ENCODE data around the gene CAPRIN2. TPM values are rescaled to one million over a fixed set of nuclear protein-coding genes. Genes with fewer than 3 reads are reported as not detected.

Gene CAPRIN2
- total and polyA plus RNA-seq, 2 of the 4 experiments (the other 2 are of a cell fraction): 18.9 to 23.8 TPM

DNA sequence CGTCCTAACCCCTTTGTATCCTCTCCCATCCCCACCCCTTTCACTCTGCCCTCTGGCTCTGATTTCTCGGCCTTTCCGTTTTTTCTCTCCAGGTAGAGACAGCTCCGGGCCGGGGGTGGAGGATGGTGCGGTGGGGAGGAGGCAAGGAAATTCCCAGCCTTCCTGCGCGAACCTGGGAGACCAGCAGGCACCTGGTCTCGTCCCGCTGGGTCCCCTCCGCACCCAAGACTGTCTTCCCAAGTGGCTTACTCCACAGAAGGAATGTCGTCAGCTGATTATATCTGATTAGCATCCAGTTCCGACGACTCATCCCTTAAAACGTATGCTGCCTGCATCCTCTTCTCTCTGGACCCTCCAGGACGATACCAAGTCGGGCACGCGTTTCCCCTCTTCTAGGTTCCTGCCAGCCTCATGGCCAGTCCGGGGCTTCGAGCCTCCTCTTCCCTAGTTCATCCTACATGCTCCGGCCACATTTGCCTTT lies 42.2 kb upstream of the CAPRIN2 start:
- no peaks in the 10 kb centered on the region for H3K27me3 ChIP-seq (ENCODE audit: control insufficient read depth, insufficient read depth, low read length)
- H3K4me2 ChIP-seq (ENCODE audit: low read depth, low read length): peak overlapping the region; percentile 88
- CTCF ChIA-PET: interaction anchor here (1.3 kb wide), 1 partner anchor 30 kb away, joined by 3 read pairs; no protein-coding TSS in a partner anchor
- no TSS peak for BruUV-seq (replicated peaks)
- peaks cover 0 to 10% of the 10 kb centered on the region in 2 experiments; a peak in 2 of 4 replicates for H3K79me1 ChIP-seq (ENCODE audit: low read depth in 1 of 2, low read length in 2 of 2)
- POLR2A ChIA-PET (ENCODE audit: unreplicated experiment): interaction anchor here (1.0 kb wide), 1 partner anchor 43 kb away, joined by 3 read pairs; no protein-coding TSS in a partner anchor
- peak overlapping the region; percentile 91 for H3K14ac ChIP-seq (replicated peaks; ENCODE audit: low read depth, low read length)
- peak overlapping the region; percentile 93 for H3K27ac ChIP-seq (ENCODE audit: insufficient read depth, low read length)
- peak overlapping the region; percentile 68 for H3K23ac ChIP-seq (ENCODE audit: low read depth, low read length)
- peak overlapping the region; percentile 47 for H3K18ac ChIP-seq (ENCODE audit: low read depth, low read length)
- intact Hi-C loops (cut with micrococcal nuclease) (loop anchor here (1.0 to 2.0 kb wide), 4 partner anchors 25 to 102 kb away; partner anchors contain the start of genes CAPRIN2 and IPO8), in situ Hi-C loops (cut with MboI; ENCODE audit: low sequenced_read_pairs) (no loop called here), dilution Hi-C loops (cut with HindIII; ENCODE audit: low sequenced_read_pairs, unreplicated experiment) (no loop called here)
- H2AFZ ChIP-seq (replicated peaks; ENCODE audit: low read length, poor library complexity): peak overlapping the region; percentile 95
- peak overlapping the region; percentile 39 for H2BK20ac ChIP-seq (ENCODE audit: low read depth, low read length)
- peak overlapping the region; percentile 61 for H3K4me3 ChIP-seq (ENCODE audit: insufficient read depth, low read depth, low read length)
- peak overlapping the region; percentile 76 for H2BK120ac ChIP-seq (ENCODE audit: low read depth, low read length)
- peak overlapping the region; percentile 72 for H4K5ac ChIP-seq (ENCODE audit: low read depth, low read length)
- H4K20me1 ChIP-seq (ENCODE audit: insufficient read depth, low read length): no peaks in the 10 kb centered on the region
- H3K9me1 ChIP-seq (ENCODE audit: insufficient read depth, low read length): no peaks in the 10 kb centered on the region
- 10% methylated on average over 4 of the region's 22 CpGs; no CpG with 5 or more reads in 1 of the 2 experiments for WGBS, 2 experiments (ENCODE audit: extremely low coverage in 2 of 2, insufficient read length in 1 of 2)
- H3K4ac ChIP-seq (ENCODE audit: low read depth, low read length): peak overlapping the region; percentile 96
- H4K91ac ChIP-seq (ENCODE audit: insufficient read depth, low read depth, low read length): peak overlapping the region; percentile 90
- H2AK9ac ChIP-seq (replicated peaks; ENCODE audit: low read depth, low read length, poor library complexity): peak overlapping the region; percentile 85
- peak overlapping the region; percentile 82 for H3K56ac ChIP-seq (ENCODE audit: extremely low read depth, insufficient read depth, low read length)
- peak overlapping the region; percentile 79 for H3K9ac ChIP-seq (ENCODE audit: low read depth, low read length)
- peak overlapping the region; percentile 92 to 93 for H4K8ac ChIP-seq (ENCODE audit: low read depth in 2 of 2, low read length in 2 of 2)
- DNase-seq (peak; percentile 47), ATAC-seq (ENCODE audit: low read depth) (peak; percentile 0; the same call in 1 of the 2 replicates)
- peak overlapping the region; percentile 12; the same call in 2 of the 3 replicates for H2BK15ac ChIP-seq (ENCODE audit: low read depth, low read length)
- H3K4me1 ChIP-seq (ENCODE audit: control insufficient read depth, insufficient read depth, low read length): peaks cover 17% of the 10 kb centered on the region
- no peak for TF ChIP-seq CEBPB (IDR thresholded peaks at IDR 0.05; ENCODE audit: low read depth, low read length)
- no peak for TF ChIP-seq MAZ (IDR thresholded peaks at IDR 0.05; ENCODE audit: borderline replicate concordance, low read depth, low read length)
- TF ChIP-seq FOS (IDR thresholded peaks at IDR 0.05; ENCODE audit: low read depth, low read length): no peak
- no peak for TF ChIP-seq RAD21 (IDR thresholded peaks at IDR 0.05; ENCODE audit: low read length)
- no peak for TF ChIP-seq SMC3 (IDR thresholded peaks at IDR 0.05; ENCODE audit: low read depth, low read length)
- TF ChIP-seq RCOR1 (IDR thresholded peaks at IDR 0.05; ENCODE audit: insufficient replicate concordance, low read length): no peak
- TF ChIP-seq MXI1 (IDR thresholded peaks at IDR 0.05; ENCODE audit: borderline replicate concordance, low read depth, low read length): no peak
- no peak for TF ChIP-seq MAFK (IDR thresholded peaks at IDR 0.05; ENCODE audit: low read depth, low read length)
- TF ChIP-seq, protein P1, sequence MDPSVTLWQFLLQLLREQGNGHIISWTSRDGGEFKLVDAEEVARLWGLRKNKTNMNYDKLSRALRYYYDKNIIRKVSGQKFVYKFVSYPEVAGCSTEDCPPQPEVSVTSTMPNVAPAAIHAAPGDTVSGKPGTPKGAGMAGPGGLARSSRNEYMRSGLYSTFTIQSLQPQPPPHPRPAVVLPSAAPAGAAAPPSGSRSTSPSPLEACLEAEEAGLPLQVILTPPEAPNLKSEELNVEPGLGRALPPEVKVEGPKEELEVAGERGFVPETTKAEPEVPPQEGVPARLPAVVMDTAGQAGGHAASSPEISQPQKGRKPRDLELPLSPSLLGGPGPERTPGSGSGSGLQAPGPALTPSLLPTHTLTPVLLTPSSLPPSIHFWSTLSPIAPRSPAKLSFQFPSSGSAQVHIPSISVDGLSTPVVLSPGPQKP (IDR thresholded peaks at IDR 0.05; ENCODE audit: borderline replicate concordance, low read depth, low read length): no peak
- no peak; the same call in 1 of the 2 replicates for TF ChIP-seq POLR2A (IDR thresholded peaks at IDR 0.05; ENCODE audit: low read depth, low read length)
- no peak for TF ChIP-seq BHLHE40 (IDR thresholded peaks at IDR 0.05; ENCODE audit: low read depth, low read length)
- TF ChIP-seq, protein P2, sequence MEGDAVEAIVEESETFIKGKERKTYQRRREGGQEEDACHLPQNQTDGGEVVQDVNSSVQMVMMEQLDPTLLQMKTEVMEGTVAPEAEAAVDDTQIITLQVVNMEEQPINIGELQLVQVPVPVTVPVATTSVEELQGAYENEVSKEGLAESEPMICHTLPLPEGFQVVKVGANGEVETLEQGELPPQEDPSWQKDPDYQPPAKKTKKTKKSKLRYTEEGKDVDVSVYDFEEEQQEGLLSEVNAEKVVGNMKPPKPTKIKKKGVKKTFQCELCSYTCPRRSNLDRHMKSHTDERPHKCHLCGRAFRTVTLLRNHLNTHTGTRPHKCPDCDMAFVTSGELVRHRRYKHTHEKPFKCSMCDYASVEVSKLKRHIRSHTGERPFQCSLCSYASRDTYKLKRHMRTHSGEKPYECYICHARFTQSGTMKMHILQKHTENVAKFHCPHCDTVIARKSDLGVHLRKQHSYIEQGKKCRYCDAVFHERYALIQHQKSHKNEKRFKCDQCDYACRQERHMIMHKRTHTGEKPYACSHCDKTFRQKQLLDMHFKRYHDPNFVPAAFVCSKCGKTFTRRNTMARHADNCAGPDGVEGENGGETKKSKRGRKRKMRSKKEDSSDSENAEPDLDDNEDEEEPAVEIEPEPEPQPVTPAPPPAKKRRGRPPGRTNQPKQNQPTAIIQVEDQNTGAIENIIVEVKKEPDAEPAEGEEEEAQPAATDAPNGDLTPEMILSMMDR (conservative IDR thresholded peaks at IDR 0.05; ENCODE audit: low read depth, low read length): no peak
- no peak for TF ChIP-seq CHD1 (IDR thresholded peaks at IDR 0.05; ENCODE audit: low read depth, low read length)
- TF ChIP-seq NFE2L2 (IDR thresholded peaks at IDR 0.05; ENCODE audit: low read depth, low read length): no peak
- TF ChIP-seq RFX5 (IDR thresholded peaks at IDR 0.05; ENCODE audit: low read depth, low read length): no peak
- peak overlapping the region; percentile 97 for H2BK5ac ChIP-seq (ENCODE audit: low read depth, low read length, poor library complexity, severe bottlenecking)
- no peaks in the 10 kb centered on the region for H3K9me3 ChIP-seq (ENCODE audit: control insufficient read depth, insufficient read depth, low read length)
- H3K36me3 ChIP-seq (ENCODE audit: control insufficient read depth, insufficient read depth, low read length): peaks cover 2% of the 10 kb centered on the region
- H2AK5ac ChIP-seq (ENCODE audit: low read depth, low read length): peak overlapping the region; percentile 41

Measured in IMR-90 (cell line).